Gastrocnemius medialis (tissue), 4 donors: Measurements from ENCODE around the gene PTPRC.

Experiments
- POLR2A ChIP-seq, 2 donors: fragments of 450-650 bp; IDR thresholded peaks; one replicate each; pipeline ENCODE4 v1.6.1; 2017; ENCODE audit warnings: antibody characterized with exemption in 2 of 2, mild to moderate bottlenecking in 2 of 2, moderate library complexity in 2 of 2
- TF ChIP-seq, protein P1 (sequence below), 5 experiments: fragments of 450-650 bp in 3 of 5; fragments of 200-600 bp in 2 of 5; sonication (generic) in 2 of 5; IDR thresholded peaks in 4 of 5; conservative IDR thresholded peaks in 1 of 5; 1 replicate in 4 of 5; 2 replicates in 1 of 5; pipeline ENCODE4 v1.5.1; 2016 to 2019; ENCODE audit warnings: antibody characterized with exemption in 5 of 5, mild to moderate bottlenecking in 3 of 5, moderate library complexity in 3 of 5

DNA sequence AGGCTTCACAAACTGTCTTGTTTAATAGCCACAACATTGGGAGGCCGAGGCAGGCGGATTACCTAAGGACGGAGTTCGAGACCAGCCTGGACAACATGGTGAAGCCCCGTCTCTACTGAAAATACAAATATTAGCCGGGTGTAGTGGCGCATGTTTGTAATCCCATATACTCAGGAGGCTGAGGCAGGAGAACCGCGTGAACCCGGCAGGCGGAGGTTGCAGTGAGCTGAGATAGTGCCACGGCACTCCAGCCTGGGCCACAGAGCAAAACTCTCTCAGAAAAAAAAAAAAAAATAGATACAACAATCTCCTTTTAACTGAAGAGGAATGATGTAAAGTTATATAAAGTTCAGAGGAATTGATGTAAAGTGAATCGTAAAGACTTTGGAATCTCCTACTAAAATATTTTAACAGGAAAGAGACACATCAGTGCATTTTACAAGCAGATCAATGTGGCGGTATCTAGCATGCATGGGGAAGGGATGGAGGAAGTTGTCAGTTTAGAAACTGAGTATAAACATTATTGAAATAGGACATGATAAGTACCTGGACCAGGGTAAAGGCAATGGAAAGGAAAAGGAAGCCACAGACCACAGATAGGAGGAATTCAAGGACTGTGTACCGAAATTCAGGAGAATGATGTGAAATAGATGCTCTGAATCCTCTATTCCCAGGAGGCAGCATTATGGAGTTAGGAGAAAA lies 41.5 kb downstream of the PTPRC start:
- no peak for TF ChIP-seq POLR2A (IDR thresholded peaks at IDR 0.05)
- TF ChIP-seq, protein P1, sequence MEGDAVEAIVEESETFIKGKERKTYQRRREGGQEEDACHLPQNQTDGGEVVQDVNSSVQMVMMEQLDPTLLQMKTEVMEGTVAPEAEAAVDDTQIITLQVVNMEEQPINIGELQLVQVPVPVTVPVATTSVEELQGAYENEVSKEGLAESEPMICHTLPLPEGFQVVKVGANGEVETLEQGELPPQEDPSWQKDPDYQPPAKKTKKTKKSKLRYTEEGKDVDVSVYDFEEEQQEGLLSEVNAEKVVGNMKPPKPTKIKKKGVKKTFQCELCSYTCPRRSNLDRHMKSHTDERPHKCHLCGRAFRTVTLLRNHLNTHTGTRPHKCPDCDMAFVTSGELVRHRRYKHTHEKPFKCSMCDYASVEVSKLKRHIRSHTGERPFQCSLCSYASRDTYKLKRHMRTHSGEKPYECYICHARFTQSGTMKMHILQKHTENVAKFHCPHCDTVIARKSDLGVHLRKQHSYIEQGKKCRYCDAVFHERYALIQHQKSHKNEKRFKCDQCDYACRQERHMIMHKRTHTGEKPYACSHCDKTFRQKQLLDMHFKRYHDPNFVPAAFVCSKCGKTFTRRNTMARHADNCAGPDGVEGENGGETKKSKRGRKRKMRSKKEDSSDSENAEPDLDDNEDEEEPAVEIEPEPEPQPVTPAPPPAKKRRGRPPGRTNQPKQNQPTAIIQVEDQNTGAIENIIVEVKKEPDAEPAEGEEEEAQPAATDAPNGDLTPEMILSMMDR (IDR thresholded peaks at IDR 0.05 in 4 of 5, conservative IDR thresholded peaks at IDR 0.05 in 1 of 5), result no peak
